ENCODE data around the gene RBM47. TPM values are rescaled to one million over a fixed set of nuclear protein-coding genes. Genes with fewer than 3 reads are reported as not detected.

RBM47 gene
- total RNA-seq, 1 donor, result 59.3 TPM

DNA sequence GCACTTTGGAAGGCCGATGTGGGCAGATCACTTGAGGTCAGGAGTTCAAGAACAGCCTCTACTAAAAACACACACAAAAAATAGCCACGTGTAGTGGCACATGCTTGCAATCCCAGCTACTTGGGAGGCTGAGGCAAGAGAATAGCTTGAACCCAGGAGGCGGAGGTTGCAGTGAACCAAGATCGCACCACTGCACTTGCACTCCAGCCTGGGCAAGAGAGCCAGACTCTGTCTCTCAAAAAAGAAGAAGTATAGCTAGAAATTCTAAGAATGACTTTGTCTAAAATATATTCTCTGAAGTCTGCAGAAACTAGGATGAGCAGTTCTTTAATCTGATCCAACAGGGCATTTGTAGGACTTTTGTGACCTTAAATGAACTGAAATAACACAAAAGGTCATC, 17.4 kb downstream of the RBM47 start:
- peaks cover 45% of the 10 kb centered on the region for H3K4me1 ChIP-seq (ENCODE audit: insufficient read depth, low read length)
- H3K27me3 ChIP-seq (ENCODE audit: insufficient read depth, low read length), result no peaks in the 10 kb centered on the region
- H3K9me3 ChIP-seq (ENCODE audit: low read depth, low read length), result no peaks in the 10 kb centered on the region
- no peak overlapping the region for H3K4me3 ChIP-seq (ENCODE audit: low read length)

GRCh38 chr4:40608628-40609027, 21.0 kb downstream of the RBM47 start:
- Histone ChIP-seq H3K9me3 (ENCODE audit: low read depth, low read length) (no peaks in the 10 kb centered on the region), H3K27me3 (ENCODE audit: insufficient read depth, low read length) (no peaks in the 10 kb centered on the region), H3K4me1 (ENCODE audit: insufficient read depth, low read length) (peaks cover 56% of the 10 kb centered on the region), H3K4me3 (ENCODE audit: low read length) (no peak overlapping the region)

DNA sequence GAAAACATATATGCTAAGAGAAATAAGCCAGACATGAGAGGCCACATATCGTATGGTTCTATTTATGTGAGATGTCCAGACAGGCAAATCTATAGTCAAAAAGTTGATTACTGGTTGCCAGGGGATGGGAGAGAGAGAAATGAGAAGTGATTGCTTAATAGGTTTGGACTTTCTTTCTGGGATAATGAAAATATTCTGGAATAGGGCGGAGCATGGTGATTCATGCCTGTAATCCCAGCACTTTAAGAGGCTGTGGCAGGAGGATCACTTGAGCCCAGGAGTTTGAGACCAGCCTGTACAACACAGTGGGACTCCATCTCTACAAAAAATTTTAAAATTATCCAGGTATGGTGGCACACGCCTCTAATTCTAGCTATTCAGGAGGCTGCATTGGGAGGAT, 22.4 kb downstream of the RBM47 start:
- Histone ChIP-seq H3K4me3 (ENCODE audit: low read length) (no peak overlapping the region), H3K4me1 (ENCODE audit: insufficient read depth, low read length) (peaks cover 58% of the 10 kb centered on the region), H3K9me3 (ENCODE audit: low read depth, low read length) (no peaks in the 10 kb centered on the region), H3K27me3 (ENCODE audit: insufficient read depth, low read length) (no peaks in the 10 kb centered on the region)

DNA sequence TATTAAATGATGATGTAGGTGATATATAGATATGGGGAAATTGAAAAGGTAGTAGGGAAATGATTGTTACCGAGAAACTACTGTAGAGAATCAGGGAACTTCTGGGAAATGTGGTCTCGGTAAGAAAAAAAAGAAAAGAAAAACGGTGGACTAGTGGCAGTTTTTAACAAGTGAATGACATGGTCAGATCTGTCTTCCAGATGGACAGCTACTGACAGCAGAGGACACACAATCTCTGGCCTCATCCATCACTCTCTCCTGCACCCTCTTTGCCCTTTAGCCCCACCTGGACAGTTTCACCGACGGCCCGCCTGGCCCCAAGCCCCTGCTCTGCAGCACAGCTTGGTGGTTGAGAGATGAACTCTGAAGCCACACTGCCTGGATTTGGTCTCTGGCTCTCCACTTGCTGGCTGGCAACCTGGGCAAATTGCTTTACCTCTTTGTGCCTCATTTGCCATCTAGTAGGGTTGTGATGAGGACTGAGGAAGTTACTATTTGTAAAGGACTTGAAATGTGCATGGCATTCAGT, 23.4 kb downstream of the RBM47 start:
- no peak overlapping the region for H3K4me3 ChIP-seq (ENCODE audit: low read length)
- H3K27me3 ChIP-seq (ENCODE audit: insufficient read depth, low read length), result no peaks in the 10 kb centered on the region
- no peaks in the 10 kb centered on the region for H3K9me3 ChIP-seq (ENCODE audit: low read depth, low read length)
- peaks cover 65% of the 10 kb centered on the region for H3K4me1 ChIP-seq (ENCODE audit: insufficient read depth, low read length)

- Histone ChIP-seq H3K27me3 (ENCODE audit: insufficient read depth, low read length) (no peaks in the 10 kb centered on the region), H3K4me3 (ENCODE audit: low read length) (no peak overlapping the region), H3K4me1 (ENCODE audit: insufficient read depth, low read length) (peaks cover 68% of the 10 kb centered on the region), H3K9me3 (ENCODE audit: low read depth, low read length) (no peaks in the 10 kb centered on the region)
Observed at GRCh38 chr4:40603281-40603680, 26.4 kb downstream of the RBM47 start.

GRCh38 chr4:40601641-40602040, 28.0 kb downstream of the RBM47 start:
- no peaks in the 10 kb centered on the region for H3K27me3 ChIP-seq (ENCODE audit: insufficient read depth, low read length)
- no peaks in the 10 kb centered on the region for H3K9me3 ChIP-seq (ENCODE audit: low read depth, low read length)
- peaks cover 53% of the 10 kb centered on the region for H3K4me1 ChIP-seq (ENCODE audit: insufficient read depth, low read length)
- no peak overlapping the region for H3K4me3 ChIP-seq (ENCODE audit: low read length)

GRCh38 chr4:40600850-40601249, 28.8 kb downstream of the RBM47 start:
- no peaks in the 10 kb centered on the region for H3K9me3 ChIP-seq (ENCODE audit: low read depth, low read length)
- peaks cover 48% of the 10 kb centered on the region for H3K4me1 ChIP-seq (ENCODE audit: insufficient read depth, low read length)
- no peak overlapping the region for H3K4me3 ChIP-seq (ENCODE audit: low read length)
- no peaks in the 10 kb centered on the region for H3K27me3 ChIP-seq (ENCODE audit: insufficient read depth, low read length)

DNA sequence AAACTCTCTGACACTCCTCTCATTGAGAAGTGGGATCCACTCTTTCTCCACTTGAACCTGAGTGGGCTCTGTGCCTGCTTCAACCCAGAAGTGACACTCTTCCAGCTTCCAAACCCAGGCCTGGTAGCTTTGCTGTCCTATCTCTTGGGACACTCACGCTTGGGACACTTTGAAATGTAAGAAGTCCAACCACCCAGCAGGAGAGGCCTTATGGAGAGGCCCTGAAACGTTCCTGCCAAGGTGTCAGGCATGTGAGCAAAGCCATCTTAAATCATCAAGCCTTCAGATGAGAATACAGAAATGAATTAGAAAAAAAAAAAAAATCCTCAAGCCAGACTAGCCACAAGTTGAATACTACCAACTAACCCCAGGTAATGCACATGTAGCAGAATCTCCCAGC, 30.2 kb downstream of the RBM47 start:
- H3K4me3 ChIP-seq (ENCODE audit: low read length), result no peak overlapping the region
- H3K27me3 ChIP-seq (ENCODE audit: insufficient read depth, low read length), result no peaks in the 10 kb centered on the region
- H3K9me3 ChIP-seq (ENCODE audit: low read depth, low read length), result no peaks in the 10 kb centered on the region
- peaks cover 37% of the 10 kb centered on the region for H3K4me1 ChIP-seq (ENCODE audit: insufficient read depth, low read length)

GRCh38 chr4:40596522-40596921, 33.1 kb downstream of the RBM47 start:
- Histone ChIP-seq H3K4me3 (ENCODE audit: low read length) (no peak overlapping the region), H3K4me1 (ENCODE audit: insufficient read depth, low read length) (peaks cover 11% of the 10 kb centered on the region), H3K9me3 (ENCODE audit: low read depth, low read length) (no peaks in the 10 kb centered on the region), H3K27me3 (ENCODE audit: insufficient read depth, low read length) (no peaks in the 10 kb centered on the region)

DNA sequence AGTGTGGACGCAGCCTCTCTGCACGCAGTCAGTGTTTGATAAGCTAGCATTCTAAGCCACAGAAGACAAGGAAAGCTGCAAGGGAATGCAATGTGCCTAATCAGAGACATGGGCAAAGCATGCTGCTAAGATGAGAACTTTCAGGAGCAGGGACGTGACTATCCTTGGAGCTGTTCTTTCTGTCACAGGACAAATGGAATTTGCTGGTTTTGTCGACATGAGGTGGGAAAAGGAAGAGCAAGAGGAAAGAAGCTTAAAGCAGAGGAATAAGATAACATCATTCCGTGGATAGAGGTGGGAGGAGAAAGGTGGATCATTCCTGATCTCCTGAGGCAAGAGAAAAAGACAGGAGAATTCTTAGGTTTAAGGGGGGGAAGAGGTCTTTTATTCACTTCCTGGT, 33.7 kb downstream of the RBM47 start:
- Histone ChIP-seq H3K4me3 (ENCODE audit: low read length) (no peak overlapping the region), H3K27me3 (ENCODE audit: insufficient read depth, low read length) (no peaks in the 10 kb centered on the region), H3K4me1 (ENCODE audit: insufficient read depth, low read length) (peaks cover 5% of the 10 kb centered on the region), H3K9me3 (ENCODE audit: low read depth, low read length) (no peaks in the 10 kb centered on the region)

GRCh38 chr4:40594261-40595178, 35.1 kb downstream of the RBM47 start:
- Histone ChIP-seq H3K4me3 (ENCODE audit: low read length) (no peak overlapping the region), H3K4me1 (ENCODE audit: insufficient read depth, low read length) (peaks cover 9% of the 10 kb centered on the region), H3K27me3 (ENCODE audit: insufficient read depth, low read length) (no peaks in the 10 kb centered on the region), H3K9me3 (ENCODE audit: low read depth, low read length) (no peaks in the 10 kb centered on the region)

GRCh38 chr4:40592034-40592433, 37.6 kb downstream of the RBM47 start:
- no peaks in the 10 kb centered on the region for H3K9me3 ChIP-seq (ENCODE audit: low read depth, low read length)
- no peaks in the 10 kb centered on the region for H3K27me3 ChIP-seq (ENCODE audit: insufficient read depth, low read length)
- peaks cover 34% of the 10 kb centered on the region for H3K4me1 ChIP-seq (ENCODE audit: insufficient read depth, low read length)
- H3K4me3 ChIP-seq (ENCODE audit: low read length), result no peak overlapping the region

DNA sequence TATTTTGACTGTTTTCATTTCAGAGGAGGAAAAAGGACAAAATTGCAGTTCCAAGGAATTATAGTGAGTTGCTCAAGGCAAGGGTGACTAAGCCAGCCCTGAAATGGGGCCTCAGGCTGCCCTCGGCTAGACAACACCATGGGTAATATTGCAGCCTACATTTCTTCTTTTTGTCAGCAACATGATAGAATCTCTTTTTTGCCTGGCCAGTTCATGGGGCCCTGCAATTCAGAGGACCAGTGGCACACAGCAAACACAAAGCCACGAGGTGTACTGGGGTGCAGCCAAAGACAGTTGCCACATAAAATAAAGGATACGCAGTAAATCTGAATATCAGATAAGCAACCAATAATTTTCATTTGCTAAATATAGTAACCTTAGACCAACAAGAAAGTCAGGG, 41.8 kb downstream of the RBM47 start:
- peaks cover 54% of the 10 kb centered on the region for H3K4me1 ChIP-seq (ENCODE audit: insufficient read depth, low read length)

DNA sequence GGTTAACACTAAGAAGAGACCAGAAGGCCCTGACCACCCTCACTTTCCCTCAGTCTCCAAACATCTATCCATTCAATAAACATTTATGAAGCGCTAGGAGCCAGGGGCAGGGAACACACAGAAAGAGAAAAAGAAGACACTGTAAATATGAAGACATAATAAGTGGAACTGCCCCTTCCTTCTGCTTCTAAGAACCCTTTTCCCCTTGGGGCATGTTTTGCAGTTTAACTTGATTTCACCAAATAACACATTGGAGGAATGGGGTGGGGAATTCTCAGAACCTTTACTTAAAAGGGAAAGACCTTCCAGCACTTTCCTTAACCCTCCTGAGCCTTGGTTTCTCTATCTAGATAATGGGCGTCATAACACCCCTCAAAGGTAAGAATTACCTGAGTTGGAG, 42.3 kb downstream of the RBM47 start:
- Histone ChIP-seq H3K27me3 (ENCODE audit: insufficient read depth, low read length) (no peaks in the 10 kb centered on the region), H3K9me3 (ENCODE audit: low read depth, low read length) (no peaks in the 10 kb centered on the region), H3K4me1 (ENCODE audit: insufficient read depth, low read length) (peaks cover 54% of the 10 kb centered on the region), H3K4me3 (ENCODE audit: low read length) (no peak overlapping the region)

More for the DNA sequence above, 41.8 kb downstream of the RBM47 start:
- Histone ChIP-seq H3K9me3 (ENCODE audit: low read depth, low read length) (no peaks in the 10 kb centered on the region), H3K27me3 (ENCODE audit: insufficient read depth, low read length) (no peaks in the 10 kb centered on the region), H3K4me3 (ENCODE audit: low read length) (no peak overlapping the region)

DNA sequence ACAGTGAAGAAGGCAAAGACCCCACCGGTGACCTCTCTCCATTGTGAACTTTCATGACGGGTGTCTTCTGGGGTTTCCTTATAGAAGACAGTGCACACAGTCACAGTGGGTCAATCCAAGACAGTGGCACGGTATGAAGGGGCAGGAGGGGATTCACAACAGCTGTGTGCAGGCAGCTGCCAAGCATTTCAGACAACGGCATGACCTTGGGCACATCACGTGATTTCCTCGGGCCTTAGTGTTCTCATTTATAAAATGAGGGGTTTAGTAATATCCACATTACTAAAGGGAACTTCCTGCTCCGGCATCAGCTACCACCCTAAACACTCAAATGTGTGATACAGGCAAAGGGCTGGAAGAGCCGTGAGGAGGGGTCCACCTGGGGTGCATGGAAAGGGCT, 42.9 kb downstream of the RBM47 start:
- Histone ChIP-seq H3K9me3 (ENCODE audit: low read depth, low read length) (no peaks in the 10 kb centered on the region), H3K4me1 (ENCODE audit: insufficient read depth, low read length) (peaks cover 54% of the 10 kb centered on the region), H3K4me3 (ENCODE audit: low read length) (no peak overlapping the region), H3K27me3 (ENCODE audit: insufficient read depth, low read length) (no peaks in the 10 kb centered on the region)

DNA sequence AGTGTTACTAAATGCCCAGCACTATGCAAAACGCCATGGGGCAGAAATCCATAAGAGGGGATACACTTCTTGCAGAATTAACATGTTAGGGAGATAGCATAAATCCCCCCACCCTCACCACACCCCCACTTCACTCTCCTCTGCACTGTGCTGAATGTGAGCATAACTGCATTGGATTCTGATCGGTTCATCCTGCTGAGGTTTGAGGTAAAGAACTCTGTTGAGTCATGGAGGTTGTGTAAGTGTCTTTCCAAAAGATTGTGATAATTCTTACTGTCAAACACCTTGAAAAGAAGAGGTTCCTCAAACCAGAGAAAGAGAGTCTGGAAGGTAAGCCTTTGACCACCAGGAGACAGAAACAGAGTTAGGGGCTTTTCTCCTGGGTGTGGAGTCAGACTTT, 43.6 kb downstream of the RBM47 start:
- no peaks in the 10 kb centered on the region for H3K27me3 ChIP-seq (ENCODE audit: insufficient read depth, low read length)
- H3K9me3 ChIP-seq (ENCODE audit: low read depth, low read length), result no peaks in the 10 kb centered on the region
- peaks cover 54% of the 10 kb centered on the region for H3K4me1 ChIP-seq (ENCODE audit: insufficient read depth, low read length)
- H3K4me3 ChIP-seq (ENCODE audit: low read length), result no peak overlapping the region
